DLD1 (cell line): ENCODE data around the gene LMTK2.

Experiments
- in situ Hi-C: cut with HindIII; loops from 2 replicates; pipeline ENCODE4 v1.10.0; 2017; ENCODE audit warnings: low sequenced_read_pairs

The LMTK2 gene

DNA sequence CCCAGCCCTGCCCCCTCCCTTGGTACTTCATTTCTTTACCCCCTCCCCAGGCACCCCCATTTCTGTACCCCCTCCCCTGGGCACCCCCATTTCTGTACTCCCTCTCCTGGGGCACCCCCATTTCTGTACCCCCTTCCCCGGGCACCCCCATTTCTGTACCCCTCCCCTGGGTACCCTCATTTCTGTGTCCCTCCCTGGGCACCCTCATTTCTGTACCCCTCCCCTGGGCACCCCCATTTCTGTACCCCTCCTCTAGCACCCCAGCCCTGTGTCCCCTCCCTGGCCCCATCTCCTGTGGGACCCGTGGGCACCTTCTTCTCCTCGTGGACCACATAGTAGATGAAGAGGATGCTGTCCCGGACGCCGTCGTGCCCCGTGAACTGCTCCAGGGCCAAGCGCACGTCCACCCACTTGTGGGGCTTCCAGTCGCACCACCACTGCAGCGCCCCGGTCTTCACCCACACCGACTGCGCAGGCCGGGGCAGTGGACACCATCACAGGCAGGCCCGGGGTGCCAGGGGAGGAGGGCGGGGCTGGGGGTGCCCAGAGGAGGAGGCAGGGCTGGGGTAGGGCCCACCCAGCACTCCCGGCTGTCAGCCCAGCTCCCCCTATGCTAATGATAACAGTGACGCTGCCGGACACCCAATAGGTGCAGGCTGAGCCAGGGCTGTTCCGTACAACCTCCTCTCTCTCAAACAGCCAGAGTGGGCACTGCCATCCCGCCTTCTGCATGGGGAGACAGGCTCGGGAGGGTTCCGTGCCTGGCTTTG, 125.0 kb downstream of the LMTK2 start:
- in situ Hi-C loops, result no loop called here

DNA sequence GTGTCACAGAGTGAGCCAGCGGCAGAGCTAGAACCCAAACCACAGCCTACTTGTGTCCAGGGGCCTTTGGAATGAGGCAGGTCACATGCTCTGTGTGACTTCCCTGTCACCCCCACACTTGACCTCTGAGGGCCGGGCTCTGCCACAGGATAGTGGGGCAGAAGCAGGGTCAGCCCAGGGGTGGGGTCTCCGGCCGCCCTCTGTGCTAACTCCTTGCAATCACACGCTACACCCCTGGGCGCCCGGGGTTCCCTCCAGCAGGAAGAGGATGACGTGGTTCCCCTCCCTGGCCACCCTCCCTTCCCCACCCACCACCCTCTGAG, 125.6 kb downstream of the LMTK2 start:
- in situ Hi-C loops, result no loop called here

DNA sequence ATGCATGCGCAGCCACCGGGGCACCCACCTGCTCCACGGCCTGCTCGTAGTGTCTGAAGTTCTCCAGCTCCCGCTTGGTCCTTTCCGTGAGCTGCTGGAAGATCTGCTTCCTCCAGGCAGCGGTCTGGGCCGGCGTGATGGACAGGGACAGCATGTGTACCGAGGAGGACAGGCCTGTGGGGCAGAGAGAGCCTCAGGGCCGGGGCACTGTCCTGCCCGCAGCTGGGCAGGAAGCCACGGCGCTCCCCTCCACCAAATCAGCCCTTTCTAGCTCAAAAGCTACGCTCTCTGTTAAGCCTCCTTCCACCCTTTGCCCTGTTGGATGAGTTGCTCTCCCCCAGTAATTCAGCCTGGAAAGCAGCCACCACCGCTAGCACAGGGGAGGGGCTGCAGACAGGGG, 126.1 kb downstream of the LMTK2 start:
- in situ Hi-C loops, result no loop called here

DNA sequence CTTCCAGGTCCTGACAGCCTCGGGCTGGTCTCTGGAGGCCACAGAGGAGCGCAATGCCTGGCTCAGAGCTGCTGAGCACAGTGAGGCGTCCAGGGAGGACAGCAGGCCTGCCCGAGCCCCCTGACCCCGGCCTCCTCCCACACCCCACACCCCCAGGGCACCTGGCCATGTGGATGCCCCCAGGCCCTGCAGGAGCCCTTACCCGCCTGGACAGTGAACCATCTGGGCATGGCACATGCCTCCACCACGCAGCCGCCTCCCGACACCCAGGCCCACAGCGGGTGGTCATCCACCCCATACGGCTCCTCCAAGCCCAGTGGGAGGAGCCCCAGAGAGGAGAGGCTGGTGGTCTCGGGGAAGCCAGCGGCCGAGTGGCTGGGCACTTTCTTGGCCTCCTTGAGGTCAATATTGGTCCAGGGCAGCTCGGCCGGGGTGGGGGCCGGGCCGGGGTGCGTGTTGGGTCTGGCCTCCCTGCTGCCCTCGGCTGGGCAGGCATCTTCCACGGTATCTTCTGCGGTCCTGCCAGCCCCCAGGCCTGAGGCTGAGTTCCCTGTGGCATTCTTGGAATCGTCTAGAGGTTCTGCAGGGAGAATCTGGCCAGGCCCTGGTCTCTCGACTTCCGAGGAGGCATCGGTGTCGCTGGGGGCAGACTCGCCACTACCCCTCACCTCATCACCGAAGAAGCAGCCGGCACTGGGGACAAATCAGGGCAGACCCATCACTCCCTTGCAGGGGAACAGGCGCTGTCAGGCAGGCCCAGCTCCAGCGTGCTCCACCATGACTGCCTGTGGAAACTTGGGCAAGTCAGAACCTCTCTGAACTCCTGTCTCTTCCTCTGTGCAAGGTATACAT, 126.8 kb downstream of the LMTK2 start:
- in situ Hi-C loops, result no loop called here

DNA sequence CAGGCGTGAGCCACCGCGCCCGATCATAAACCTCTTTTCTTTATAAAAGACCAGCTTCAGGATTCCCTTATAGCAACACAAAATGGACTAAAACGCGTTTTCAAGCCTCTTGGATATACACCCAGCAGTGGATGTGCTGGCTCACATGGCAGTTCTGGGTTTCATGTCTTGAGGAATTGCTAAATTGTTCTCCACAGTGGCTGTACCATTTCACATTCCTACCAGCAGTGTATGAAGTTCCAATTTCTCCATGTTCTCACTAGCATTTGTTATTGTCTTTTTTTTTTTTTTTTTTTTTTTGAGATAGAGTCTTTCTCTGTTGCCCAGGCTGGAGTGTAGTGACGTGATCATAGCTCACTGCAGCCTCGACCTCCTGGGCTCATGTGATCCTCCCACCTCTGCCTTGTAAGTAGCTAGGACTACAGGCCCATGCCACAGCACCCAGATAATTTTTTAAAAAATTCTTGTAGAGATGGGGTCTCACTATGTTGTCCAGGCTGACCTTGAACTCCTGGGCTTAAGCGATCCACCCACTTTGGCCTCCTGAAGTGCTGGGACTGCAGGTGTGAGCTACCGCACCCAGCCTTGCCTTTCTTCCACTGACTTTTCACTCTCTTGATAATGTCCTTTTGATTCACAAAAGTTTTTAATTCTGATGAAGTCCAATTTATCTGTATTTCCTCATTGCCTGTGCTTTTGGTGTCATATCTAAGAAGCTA, 127.9 kb downstream of the LMTK2 start:
- in situ Hi-C loops, result no loop called here

DNA sequence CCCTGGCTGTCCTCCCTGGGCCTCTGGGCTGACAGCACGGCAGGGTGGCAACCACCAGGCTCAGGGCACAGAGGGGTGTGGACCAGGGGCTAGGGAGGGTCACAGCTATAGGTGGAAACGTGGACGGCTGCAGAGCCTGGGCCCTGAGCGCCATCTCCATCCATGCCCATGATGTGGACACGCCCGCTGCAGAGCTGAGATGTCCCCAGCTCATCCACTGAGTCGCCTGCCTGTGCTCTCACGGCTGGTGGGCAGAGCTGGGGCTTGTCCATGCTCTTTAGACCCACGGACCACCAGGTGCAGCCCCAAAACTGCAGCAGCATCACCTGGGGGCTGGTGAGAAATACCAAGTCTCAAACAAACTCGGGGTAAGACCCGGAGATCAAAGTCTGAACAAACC, 129.2 kb downstream of the LMTK2 start:
- in situ Hi-C loops, result no loop called here

DNA sequence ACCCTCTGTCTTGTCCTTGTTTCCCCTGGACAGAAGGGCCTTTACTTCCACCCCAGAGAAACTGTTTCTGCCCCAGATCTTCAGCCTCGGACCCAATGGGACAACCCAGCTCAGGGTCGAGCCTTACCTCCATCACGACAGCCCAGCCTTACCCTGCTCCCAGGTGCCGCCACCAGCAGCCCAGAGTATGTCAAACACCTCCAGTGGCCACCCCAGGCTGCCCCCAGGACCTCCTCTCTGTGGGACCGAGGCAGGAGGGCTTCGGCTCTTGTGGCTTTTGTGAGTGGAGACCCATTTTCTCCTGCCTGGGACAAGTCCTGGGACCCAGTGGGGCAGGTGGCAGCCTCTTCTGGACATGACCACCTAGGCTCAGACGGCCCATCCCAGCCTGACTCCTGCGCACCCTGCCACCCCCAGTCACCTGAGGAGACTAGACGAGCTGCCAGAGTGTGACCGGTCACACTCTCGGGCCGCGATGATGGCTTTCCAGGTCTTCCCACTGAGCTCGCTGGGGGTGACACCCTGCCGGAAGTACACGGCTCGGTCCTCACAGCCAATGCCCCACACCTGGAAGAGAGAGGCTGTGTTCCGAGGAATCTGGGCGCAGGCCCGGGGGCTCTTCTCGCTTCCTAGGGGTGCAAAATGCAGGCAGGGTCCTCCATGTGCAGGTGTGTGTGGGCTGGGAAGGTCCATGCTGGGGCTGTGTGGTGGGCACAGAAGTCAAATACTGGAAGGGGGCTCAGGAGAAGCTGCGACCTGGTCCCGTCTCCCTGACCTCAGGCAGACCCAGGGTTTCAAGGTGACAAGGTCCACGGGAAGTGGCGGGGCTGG, 129.9 kb downstream of the LMTK2 start:
- in situ Hi-C loops, result no loop called here

DNA sequence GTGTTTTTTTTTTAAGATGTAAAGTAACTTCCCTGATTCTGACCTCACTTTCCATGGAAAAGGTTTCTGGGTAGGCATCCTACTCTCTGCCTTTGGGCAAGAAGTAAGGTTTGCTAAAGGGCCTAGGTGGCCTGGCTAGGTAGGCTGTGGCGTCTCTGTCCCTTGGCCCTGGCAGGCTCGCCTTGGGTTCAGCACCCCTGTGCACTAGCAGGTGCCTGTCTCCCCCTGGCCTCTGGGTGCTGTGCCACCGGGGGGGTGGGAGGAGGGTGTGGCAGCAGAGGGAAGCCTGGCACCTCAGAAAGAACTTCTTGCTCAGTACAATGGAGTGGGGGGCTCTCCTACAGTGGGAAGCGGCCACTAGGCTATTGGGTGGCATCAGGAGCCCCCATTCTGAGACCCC, 131.4 kb downstream of the LMTK2 start:
- in situ Hi-C loops, result no loop called here

DNA sequence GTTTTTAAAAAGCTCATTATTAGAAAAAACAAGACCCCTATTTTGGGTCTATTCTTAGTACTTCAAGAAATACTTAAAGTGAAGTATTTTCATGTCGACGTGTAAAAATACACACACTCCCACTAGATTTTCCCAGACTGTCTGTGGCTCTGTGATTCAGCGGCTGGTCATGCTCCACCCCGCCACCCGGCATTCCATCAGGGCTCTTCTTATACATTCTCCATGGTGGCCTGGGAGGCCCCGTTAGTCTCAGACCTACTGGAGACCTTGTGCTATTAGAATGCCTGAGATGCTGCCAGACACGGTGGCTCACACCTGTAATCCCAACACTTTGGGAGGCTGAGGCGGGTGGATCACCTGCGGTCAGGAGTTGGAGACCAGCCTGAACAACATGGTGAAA, 132.3 kb downstream of the LMTK2 start:
- in situ Hi-C loops, result no loop called here

DNA sequence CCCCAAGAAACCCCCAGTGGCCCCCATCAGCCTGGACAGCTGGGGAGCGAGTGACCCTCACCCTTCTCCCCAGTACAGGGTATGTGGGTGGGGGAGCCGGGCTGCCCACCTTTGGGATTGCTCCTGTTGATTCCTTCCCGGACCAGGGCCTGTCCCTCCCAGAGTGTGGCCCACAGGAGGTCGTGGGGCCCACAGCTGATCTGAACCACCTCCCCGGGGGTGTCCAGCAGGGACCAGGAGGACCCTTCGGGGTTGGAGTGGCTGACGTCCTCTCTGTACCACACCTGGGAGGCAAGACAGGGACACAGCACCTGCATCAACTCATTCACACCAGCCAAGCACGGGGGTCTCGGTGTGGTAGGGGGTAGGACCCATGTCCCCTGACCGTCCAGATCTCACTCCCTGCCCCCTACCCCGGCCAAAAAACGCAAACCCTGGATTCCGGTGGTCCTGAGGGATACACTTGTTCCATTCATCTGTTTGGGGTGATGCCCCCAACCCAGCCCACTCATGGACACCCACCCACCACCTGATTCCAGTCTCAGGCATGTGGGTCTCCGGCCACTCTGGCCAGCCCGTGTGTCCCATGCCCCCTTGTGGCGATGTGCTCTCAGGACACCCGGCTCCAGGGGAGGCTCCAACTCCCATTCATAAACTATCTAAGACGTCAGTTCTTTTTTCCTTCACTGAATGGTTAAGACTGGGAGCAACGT, 134.5 kb downstream of the LMTK2 start:
- in situ Hi-C loops, result no loop called here

DNA sequence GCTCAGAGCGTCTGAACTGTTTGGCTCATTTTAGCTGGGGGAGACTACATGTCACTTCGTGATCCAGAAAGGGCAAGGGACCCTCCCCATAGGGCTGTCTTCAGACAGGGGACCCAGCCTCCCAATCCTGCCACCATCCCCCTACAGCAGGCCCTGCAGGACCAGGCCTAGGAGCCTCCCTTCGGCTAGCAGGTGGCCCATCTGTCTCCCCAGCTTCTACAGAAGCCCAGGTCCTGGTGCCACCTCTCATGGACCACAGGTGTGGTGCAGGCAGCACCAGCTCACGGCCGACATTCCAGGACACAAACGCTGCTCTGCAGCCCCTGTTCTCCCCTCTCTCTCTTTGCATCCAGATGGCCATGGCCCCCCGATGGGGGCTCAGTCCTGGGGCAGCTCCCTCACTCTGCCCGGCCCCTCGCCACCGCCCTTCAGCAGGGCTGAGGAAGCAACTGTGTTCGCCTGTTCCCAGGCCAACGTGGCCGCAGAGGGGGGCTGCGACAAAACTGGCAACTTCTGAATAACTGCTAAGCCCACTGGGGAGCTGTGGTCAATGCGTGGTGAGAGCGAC, 135.1 kb downstream of the LMTK2 start:
- in situ Hi-C loops, result no loop called here

DNA sequence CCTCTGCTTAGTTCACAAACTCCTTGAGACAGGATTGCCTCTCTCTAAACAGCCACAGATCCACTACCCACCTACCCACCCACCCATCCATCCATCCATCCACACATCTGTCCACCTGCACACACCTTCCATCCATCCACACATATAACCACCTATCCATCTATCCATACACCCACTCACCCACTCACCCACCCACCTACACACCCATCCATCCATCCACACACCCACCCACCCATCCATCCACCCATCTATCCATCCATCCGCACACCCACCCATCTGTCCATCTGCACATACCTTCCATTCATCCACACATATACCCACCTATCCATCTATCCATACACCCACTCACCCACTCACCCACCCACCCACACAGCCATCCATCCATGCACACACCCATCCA, 135.7 kb downstream of the LMTK2 start:
- in situ Hi-C loops, result no loop called here

DNA sequence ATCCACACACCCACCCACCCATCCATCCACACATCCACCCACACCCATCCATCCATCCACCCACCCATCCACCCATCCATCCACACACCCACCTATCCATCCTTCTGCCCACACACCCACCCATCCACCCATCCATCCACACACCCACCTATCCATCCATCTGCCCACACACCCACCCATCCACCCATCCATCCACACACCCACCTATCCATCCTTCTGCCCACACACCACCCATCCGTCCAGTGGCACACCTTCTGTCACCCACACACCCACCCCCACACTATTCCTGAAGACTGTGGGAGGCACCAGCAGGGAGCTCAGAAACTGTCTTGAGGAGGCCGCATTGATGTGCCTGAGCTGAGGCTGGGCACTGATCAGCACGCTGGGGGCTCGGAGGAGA, 136.3 kb downstream of the LMTK2 start:
- in situ Hi-C loops, result no loop called here

DNA sequence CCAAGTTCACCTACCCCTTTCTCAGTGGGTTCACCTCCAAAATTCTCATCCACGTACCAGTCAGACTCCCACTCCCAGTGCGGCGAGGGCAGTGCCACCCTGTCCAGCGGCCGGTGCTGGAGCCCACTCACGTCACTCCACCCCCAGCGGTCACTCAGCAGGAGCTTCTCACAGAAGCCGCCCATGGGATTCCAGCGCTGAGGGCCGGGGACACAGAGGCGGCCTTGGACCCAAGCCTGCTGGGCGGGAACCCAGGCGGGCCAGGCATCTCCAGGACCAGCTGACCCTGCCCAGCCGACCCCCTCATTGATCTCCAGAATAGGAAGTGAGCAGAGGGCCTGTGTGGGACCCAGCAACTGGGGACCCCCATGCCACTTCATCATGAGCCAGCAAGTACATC, 138.2 kb downstream of the LMTK2 start:
- in situ Hi-C loops, result no loop called here

DNA sequence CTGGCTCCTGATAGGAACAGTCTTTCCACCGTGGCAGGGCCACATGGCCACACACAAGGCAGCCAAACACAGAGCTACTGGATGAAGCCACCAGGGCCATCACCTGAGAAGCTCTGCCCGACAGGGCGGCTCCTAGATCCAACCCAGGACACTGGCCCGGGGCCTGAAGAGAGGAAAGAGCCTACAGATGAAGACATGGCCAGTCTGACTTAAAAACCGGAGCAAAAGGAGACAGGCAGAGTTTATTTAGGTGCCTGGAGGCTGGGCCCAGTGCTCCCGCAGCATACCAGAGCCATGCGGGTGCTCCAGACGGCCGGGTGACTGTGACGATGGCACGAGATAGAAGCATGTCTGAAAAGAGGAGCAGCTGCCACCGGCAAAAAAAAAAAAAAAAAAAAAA, 141.5 kb downstream of the LMTK2 start:
- in situ Hi-C loops, result no loop called here

DNA sequence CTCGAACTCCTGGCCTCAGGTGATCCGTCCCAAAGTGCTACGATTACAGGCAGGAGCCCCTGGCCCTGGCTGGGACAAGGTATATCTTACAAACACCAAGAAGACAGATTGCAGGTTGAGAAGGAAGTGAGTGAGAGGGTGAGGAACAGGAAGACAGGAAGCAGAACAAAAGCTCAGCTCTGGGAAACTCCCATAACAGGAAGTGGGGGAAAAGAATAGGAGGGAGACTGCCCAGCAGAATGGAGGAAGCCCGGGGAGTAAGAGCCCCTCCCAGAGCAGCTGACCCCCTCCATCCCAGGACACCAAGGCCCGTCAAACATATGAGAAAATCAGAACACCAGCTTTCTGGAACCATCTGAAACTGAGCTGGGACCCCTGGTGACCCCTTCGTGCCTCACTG, 142.4 kb downstream of the LMTK2 start:
- in situ Hi-C loops, result no loop called here

DNA sequence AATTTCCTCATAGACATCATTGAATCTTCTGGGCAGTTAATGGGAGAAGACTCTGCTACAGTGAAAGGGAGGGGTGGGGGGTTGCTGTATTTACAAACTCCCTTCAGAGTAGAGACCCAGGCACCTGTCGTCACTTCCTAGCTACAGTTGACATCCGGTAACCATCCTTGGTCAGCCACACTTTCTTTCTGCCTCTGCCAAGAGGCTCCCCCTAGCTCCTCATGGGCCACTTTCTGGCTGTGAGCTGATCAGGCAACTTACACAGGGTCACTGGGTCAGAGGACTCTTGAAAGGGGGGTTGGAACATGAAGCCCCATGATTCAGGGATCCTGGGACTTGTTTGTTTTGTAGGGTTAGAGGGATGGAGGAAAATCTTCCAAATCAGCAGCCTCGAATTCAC, 144.1 kb downstream of the LMTK2 start:
- in situ Hi-C loops, result no loop called here

DNA sequence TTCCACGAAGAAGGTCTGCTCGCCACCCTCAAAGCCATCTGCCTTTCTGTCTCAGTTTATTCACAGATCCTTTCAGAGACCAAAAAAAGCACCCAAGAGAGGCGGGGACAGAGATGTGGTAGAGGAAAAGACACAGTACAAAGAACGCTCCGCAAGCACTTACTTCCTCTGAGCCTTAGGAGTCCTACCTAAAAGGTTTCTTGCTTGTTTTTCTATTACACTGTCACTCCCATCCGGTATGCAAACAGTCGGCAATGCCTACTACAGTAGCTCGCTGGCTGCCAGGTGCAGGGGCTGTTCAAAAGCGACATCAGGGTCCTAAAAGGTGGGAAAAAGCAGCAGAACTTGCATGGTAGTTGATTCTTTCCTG, 144.6 kb downstream of the LMTK2 start:
- in situ Hi-C loops, result no loop called here

DNA sequence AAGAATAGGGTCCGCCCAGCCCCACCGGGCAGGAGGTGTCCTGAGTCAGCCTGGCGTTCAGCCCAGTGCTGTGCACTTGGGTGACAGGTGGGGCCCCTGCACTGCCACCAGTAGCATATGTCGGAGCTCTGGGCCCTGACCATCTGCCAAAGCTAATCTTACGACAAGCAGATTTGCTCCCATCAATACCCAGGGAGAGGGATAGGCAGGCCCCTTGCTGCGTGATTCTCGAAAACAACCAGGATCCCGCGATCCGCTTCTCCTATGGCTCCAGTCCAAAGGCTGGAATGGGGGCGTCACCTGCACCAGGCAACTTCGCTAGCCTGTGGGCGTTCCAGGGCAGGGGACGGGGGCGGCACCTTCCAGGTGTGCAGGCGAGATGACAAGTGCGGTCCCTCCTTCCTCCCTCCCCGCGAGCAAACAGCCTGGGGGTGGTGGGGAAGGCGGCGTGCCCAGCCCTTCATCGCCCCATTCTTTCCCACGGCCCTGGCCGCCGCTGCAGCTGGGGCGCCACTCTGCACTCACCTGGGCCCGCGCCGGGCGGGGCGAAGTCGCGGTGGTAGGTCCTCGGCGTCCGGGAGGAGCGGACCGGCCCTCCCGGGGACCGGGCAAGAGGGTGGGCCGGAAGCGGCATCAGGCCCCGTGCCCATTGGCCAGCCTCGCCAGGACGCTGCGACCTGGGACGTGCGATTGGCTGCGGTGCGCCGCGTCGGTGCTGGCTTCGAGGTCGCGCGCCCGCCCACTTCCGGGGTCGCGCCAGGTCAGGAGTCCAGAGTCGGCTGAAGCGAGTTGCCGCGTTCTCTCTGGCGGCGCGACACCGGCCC, 145.2 kb downstream of the LMTK2 start, which contains the start of gene TECPR1:
Gene TECPR1, minus strand, starts transcription at position 632 of the 824 bp plus-strand sequence. CDS start 6,086 bp downstream, outside the sequence.
- in situ Hi-C loops, result no loop called here
